ENCODE data around the gene ARSH.
"Not testable (repeated sequence)": the region's sequence is repeated elsewhere in the genome, so short reads cannot be mapped to it uniquely, and the experiment has no call there.

The ARSH gene

GRCh38 chrX:3006495-3006894 lies at the start of gene ARSH:
ARSH (plus strand) TSS chrX:3006546; CDS start chrX:3006613, 67 bp downstream.
- DNase-seq (ENCODE audit: extremely low read depth, low read depth), result no peak
- no peak within 1 kb of the TSS for H3K4me3 ChIP-seq (replicated peaks; ENCODE audit: low read depth, low read length)
- TF ChIP-seq CTCF (IDR thresholded peaks at IDR 0.05; ENCODE audit: low read depth, low read length, missing control alignments), result no peak

- DNase-seq (ENCODE audit: extremely low read depth, low read depth), result no peak
- TF ChIP-seq CTCF (IDR thresholded peaks at IDR 0.05; ENCODE audit: low read depth, low read length, missing control alignments), result no peak
- H3K4me3 ChIP-seq (replicated peaks; ENCODE audit: low read depth, low read length), result no peak overlapping the region
Observed at GRCh38 chrX:2958199-2958598, 48.1 kb upstream of the ARSH start.

- no peak for DNase-seq (ENCODE audit: extremely low read depth, low read depth)
- no peak for TF ChIP-seq CTCF (IDR thresholded peaks at IDR 0.05; ENCODE audit: low read depth, low read length, missing control alignments)
- no peak overlapping the region for H3K4me3 ChIP-seq (replicated peaks; ENCODE audit: low read depth, low read length)
Observed at GRCh38 chrX:2960861-2961515, 45.4 kb upstream of the ARSH start.

- H3K4me3 ChIP-seq (replicated peaks; ENCODE audit: low read depth, low read length), result no peak overlapping the region
- no peak for DNase-seq (ENCODE audit: extremely low read depth, low read depth)
- TF ChIP-seq CTCF (IDR thresholded peaks at IDR 0.05; ENCODE audit: low read depth, low read length, missing control alignments), result no peak
Observed at GRCh38 chrX:2962381-2962780, 44.0 kb upstream of the ARSH start.

GRCh38 chrX:2963449-2963848 lies 42.9 kb upstream of the ARSH start:
- DNase-seq (ENCODE audit: extremely low read depth, low read depth); H3K4me3 ChIP-seq (replicated peaks; ENCODE audit: low read depth, low read length): not testable (repeated sequence)

GRCh38 chrX:2963992-2964794 lies 42.2 kb upstream of the ARSH start:
- H3K4me3 ChIP-seq (replicated peaks; ENCODE audit: low read depth, low read length); DNase-seq (ENCODE audit: extremely low read depth, low read depth): not testable (repeated sequence)

- no peak for TF ChIP-seq CTCF (IDR thresholded peaks at IDR 0.05; ENCODE audit: low read depth, low read length, missing control alignments)
- no peak for DNase-seq (ENCODE audit: extremely low read depth, low read depth)
- no peak overlapping the region for H3K4me3 ChIP-seq (replicated peaks; ENCODE audit: low read depth, low read length)
Observed at GRCh38 chrX:2965965-2966364, 40.4 kb upstream of the ARSH start.

Measured in HFF-Myc (cell line).